Type B pancreatic cell (in vitro differentiated cells): ENCODE measurements around the gene PIP5K1C. TPM values are rescaled to one million over a fixed set of nuclear protein-coding genes. Genes with fewer than 3 reads are reported as not detected.

Experiments
- DNase-seq: peaks from one replicate; pipeline ENCODE4 v3.0.0; 2021; ENCODE audit warnings: mixed read lengths; ENCODE audit not compliant: unreplicated experiment; ENCODE audit errors: extremely low spot score
- H3K27ac Mint-ChIP-seq: 2 replicates; pipeline ENCODE4 v1.8.0; 2021; ENCODE audit warnings: mild to moderate bottlenecking, mixed read lengths
- H3K27me3 Mint-ChIP-seq: 2 replicates; pipeline ENCODE4 v1.8.0; 2021; ENCODE audit warnings: mixed read lengths
- H3K36me3 Mint-ChIP-seq: 2 replicates; pipeline ENCODE4 v1.8.0; 2021; ENCODE audit warnings: mixed read lengths
- H3K4me1 Mint-ChIP-seq: one replicate; pipeline ENCODE4 v1.8.0; 2021; ENCODE audit warnings: mixed read lengths; ENCODE audit not compliant: unreplicated experiment
- H3K4me3 Mint-ChIP-seq: 2 replicates; pipeline ENCODE4 v1.8.0; 2021; ENCODE audit warnings: mild to moderate bottlenecking, mixed read lengths
- H3K9me3 Mint-ChIP-seq: 2 replicates; pipeline ENCODE4 v1.8.0; 2021; ENCODE audit warnings: mixed read lengths
- CTCF ChIP-seq: fragments of 200-600 bp; sonication (generic); conservative IDR thresholded peaks from 2 replicates; pipeline ENCODE4 v1.5.0; 2021; ENCODE audit warnings: antibody characterized with exemption, mild to moderate bottlenecking
- total RNA-seq: library from RNA; stranded (reverse); gene quantifications from 2 replicates; pipeline ENCODE4 v1.2.1, GENCODE V29; 2021; ENCODE audit warnings: low replicate concordance

The PIP5K1C gene
- total RNA-seq, 1 donor from 2014 or later, result 44.5 TPM

DNA sequence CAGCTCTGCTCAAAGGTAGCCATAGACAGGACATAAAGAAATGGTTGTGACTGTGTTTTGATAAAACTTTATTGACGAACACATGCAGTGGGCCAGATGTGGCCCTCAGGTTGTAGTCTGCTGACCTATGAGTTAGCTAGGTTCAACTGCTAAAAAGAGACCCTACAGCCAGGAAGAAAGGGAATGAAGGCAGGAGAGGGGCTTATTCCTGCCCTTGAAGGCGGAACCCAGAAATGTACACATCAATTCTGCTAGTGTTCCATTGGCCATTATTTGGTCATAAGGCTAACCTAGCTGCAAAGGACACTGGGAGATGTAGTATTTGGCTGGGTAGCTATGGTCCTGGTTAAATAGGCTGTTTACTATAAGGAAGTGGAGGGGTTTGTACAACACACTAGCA lies 43.2 kb upstream of the PIP5K1C start:
- H3K36me3 Mint-ChIP-seq, result no peaks in the 10 kb centered on the region
- no peaks in the 10 kb centered on the region for H3K9me3 Mint-ChIP-seq
- no peaks in the 10 kb centered on the region for H3K27me3 Mint-ChIP-seq
- H3K4me1 Mint-ChIP-seq, result no peaks in the 10 kb centered on the region
- H3K4me3 Mint-ChIP-seq, result no peak overlapping the region
- no peak for DNase-seq
- no peak overlapping the region for H3K27ac Mint-ChIP-seq
- no peak for TF ChIP-seq CTCF

DNA sequence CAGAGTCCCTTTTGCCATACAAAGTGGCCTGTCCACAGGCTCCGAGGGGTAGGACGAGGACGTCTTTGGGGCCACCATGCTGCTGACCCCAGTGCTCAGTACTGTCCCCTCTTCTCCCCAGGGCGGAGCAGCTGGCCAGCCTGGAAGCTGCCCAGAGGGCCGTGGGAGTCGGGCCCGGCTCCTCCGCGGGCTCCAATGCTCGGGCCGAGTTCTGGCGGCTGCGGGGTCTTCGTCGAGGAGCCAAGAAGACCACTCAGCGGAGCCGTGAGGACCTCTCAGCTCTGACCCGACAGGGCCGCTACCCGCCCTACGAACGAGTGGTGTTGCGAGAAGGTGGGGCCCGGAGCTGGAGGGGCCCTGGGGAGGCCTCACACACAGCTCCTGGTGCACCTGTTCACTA lies 40.2 kb upstream of the PIP5K1C start:
- H3K9me3 Mint-ChIP-seq, result no peaks in the 10 kb centered on the region
- TF ChIP-seq CTCF, result no peak
- H3K27ac Mint-ChIP-seq, result no peak overlapping the region
- no peaks in the 10 kb centered on the region for H3K4me1 Mint-ChIP-seq
- no peaks in the 10 kb centered on the region for H3K27me3 Mint-ChIP-seq
- no peak for DNase-seq
- no peaks in the 10 kb centered on the region for H3K36me3 Mint-ChIP-seq
- H3K4me3 Mint-ChIP-seq, result no peak overlapping the region

DNA sequence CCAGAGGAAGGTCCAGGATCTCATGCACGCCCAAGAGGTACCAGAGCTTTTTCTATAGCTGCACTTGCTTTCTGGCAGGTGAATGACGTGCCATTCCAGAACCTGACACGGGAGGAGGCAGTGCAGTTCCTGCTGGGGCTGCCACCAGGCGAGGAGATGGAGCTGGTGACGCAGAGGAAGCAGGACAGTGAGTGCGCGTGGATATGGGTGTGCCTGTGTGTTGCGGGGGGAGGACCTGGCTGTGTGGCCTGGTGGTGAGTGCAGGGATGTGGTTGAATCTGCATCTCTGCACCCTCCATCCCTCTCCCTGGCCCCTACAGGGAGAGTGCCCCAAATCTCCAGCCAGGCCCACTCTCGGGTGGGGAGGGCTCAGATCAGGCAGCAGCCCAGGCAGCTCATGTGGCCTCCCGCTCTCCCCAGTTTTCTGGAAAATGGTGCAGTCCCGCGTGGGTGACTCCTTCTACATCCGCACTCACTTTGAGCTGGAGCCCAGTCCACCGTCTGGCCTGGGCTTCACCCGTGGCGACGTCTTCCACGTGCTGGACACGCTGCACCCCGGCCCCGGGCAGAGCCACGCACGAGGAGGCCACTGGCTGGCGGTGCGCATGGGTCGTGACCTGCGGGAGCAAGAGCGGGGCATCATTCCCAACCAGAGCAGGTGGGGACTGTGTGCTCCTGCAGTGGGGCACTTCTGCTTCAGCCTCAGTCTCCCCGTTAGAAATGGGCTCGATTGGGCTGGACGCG lies 38.4 kb upstream of the PIP5K1C start:
- Mint-ChIP-seq H3K4me1 (no peaks in the 10 kb centered on the region), H3K9me3 (no peaks in the 10 kb centered on the region), H3K27ac (no peak overlapping the region), H3K4me3 (no peak overlapping the region), H3K36me3 (no peaks in the 10 kb centered on the region), H3K27me3 (no peaks in the 10 kb centered on the region)
- DNase-seq, result no peak
- TF ChIP-seq CTCF, result no peak

DNA sequence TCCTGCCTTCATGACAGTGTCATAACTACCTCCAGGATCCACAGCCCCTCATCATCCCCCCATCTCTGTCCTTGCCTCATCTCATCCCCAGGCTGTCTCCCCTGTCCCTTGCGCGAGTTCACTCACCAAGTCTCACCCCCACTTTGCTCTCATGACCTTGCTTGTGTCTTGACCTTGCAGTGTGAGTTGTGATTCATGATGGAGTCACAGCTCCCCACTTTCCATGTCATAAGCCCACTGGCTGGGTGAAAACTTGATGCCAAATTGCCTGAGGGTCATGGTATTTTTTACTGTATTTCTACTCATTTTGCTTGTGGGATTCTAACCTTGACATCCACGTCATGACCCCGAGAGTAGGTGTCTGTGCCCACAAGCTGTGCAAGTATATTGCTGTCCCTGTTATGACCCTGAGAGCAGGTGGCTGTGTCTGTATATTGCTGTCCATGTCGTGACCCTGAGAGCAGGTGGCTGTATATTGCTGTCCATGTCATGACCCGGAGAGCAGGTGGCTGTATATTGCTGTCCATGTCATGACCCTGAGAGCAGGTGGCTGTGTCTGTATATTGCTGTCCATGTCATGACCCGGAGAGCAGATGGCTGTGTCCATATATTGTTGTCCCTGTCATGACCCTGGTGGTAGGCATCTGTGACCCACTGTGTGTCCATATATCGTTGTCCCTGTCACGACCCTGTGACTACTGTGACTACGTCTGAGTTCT lies 37.4 kb upstream of the PIP5K1C start:
- Mint-ChIP-seq H3K4me1 (no peaks in the 10 kb centered on the region), H3K9me3 (no peaks in the 10 kb centered on the region), H3K27ac (no peak overlapping the region), H3K4me3 (no peak overlapping the region), H3K27me3 (no peaks in the 10 kb centered on the region), H3K36me3 (no peaks in the 10 kb centered on the region)
- TF ChIP-seq CTCF, result no peak
- no peak for DNase-seq

DNA sequence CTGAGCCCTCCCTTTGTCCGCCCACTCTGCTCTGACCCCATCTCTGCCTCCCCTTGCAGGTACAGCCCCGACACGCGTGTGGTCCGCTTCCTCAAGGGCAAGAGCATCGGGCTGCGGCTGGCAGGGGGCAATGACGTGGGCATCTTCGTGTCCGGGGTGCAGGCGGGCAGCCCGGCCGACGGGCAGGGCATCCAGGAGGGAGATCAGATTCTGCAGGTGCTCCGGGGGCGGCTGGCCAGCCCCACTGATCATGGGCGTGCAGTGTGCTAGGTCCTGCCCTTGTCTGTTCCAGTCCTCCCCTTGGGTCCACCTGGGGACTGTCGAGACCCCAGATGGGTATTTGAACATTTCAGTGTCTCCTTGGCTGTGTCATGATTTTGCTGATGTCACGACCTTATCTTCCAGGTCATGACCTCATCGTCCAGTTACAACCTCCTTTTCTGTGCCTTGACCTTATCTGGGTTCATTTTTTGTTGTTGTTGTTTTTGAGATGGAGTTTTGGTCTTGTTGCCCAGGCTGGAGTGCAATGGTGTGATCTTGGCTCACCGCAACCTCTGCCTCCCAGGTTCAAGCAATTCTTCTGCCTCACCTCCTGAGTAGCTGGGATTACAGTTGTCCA lies 35.9 kb upstream of the PIP5K1C start:
- H3K27me3 Mint-ChIP-seq, result no peaks in the 10 kb centered on the region
- no peak overlapping the region for H3K27ac Mint-ChIP-seq
- no peak for DNase-seq
- H3K4me1 Mint-ChIP-seq, result no peaks in the 10 kb centered on the region
- H3K36me3 Mint-ChIP-seq, result no peaks in the 10 kb centered on the region
- no peaks in the 10 kb centered on the region for H3K9me3 Mint-ChIP-seq
- no peak for TF ChIP-seq CTCF
- H3K4me3 Mint-ChIP-seq, result no peak overlapping the region
